Measurements from ENCODE around the gene FOXK2. TPM values are rescaled to one million over a fixed set of nuclear protein-coding genes. Genes with fewer than 3 reads are reported as not detected.

FOXK2 gene
- total RNA-seq, 1 experiment from 2014 or later: 107 TPM

DNA sequence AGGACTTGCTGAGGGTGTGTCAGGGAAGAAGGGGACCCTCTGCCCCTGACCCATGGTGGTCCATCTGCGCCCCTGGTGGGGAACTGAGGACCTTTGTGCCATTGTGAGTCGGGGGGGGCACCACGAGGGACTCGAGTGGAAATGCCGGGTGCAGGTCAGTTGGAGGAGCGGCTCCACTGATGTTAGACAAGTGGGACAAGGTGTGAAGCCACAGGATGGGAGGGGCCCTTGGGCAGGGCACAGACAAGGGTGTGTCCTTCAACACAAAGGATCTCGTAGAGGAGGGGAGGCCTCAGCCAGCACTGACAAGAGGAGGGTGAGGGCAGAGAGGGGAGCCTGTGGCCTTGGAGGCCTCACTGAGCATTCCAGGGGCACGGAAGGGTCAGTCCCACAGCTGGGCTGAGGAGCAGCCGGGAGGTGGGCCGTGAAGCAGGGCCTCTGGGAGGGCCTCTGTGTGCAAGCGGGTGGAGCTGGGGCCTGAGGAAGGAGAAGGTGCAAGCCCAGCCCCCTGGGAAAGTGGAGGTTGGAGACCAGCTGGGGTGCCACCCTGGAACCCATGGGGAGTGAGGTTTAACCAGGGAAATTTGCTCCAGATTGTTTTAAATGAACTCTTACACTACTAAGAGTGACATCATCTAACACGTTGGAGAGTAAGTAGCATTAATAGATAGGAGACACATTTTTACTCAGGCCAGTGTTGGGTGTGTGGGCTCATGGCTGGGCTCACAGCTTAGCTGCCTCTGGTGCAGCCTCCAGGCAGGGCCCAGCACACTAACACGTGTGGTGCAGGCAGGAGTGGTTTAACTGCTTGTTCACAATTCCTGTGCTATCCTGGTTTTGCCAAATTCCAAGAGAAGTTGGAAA lies 33.1 kb upstream of the FOXK2 start:
- no peak for TF ChIP-seq EZH2 (IDR thresholded peaks at IDR 0.05; ENCODE audit: borderline replicate concordance, low read depth, low read length, poor library complexity, severe bottlenecking)
- TF ChIP-seq CTCF (conservative IDR thresholded peaks at IDR 0.05; ENCODE audit: low read depth, low read length): no peak
- no TSS peak for BruUV-seq (replicated peaks)
- no peaks in the 10 kb centered on the region for H3K27me3 ChIP-seq (replicated peaks; ENCODE audit: insufficient read depth, low read depth, low read length, poor library complexity)
- ChIA-PET POLR2A (ENCODE audit: low non-redundant PET) (no interaction called here), CTCF (no interaction called here)
- H3K4me3 ChIP-seq (ENCODE audit: low read depth, low read length, poor library complexity, severe bottlenecking): no peak overlapping the region
- DNase-seq (ENCODE audit: low spot score): no peak
- H3K9me3 ChIP-seq (ENCODE audit: low read depth, low read length, poor library complexity, severe bottlenecking): no peaks in the 10 kb centered on the region
- peaks cover 39% of the 10 kb centered on the region for H3K36me3 ChIP-seq (ENCODE audit: insufficient read depth, low read length, poor library complexity, severe bottlenecking)
- no peak overlapping the region for H3K27ac ChIP-seq (ENCODE audit: low read depth, low read length, poor library complexity, severe bottlenecking)
- H3K4me1 ChIP-seq (ENCODE audit: insufficient read depth, low read length, poor library complexity, severe bottlenecking): no peaks in the 10 kb centered on the region
- intact Hi-C loops (cut with micrococcal nuclease; ENCODE audit: unreplicated experiment): no loop called here

- intact Hi-C loops (cut with micrococcal nuclease; ENCODE audit: unreplicated experiment): no loop called here
- H3K4me1 ChIP-seq (ENCODE audit: insufficient read depth, low read length, poor library complexity, severe bottlenecking): no peaks in the 10 kb centered on the region
- H3K27me3 ChIP-seq (replicated peaks; ENCODE audit: insufficient read depth, low read depth, low read length, poor library complexity): no peaks in the 10 kb centered on the region
- TF ChIP-seq EZH2 (IDR thresholded peaks at IDR 0.05; ENCODE audit: borderline replicate concordance, low read depth, low read length, poor library complexity, severe bottlenecking) (no peak), CTCF (conservative IDR thresholded peaks at IDR 0.05; ENCODE audit: low read depth, low read length) (no peak)
- POLR2A ChIA-PET (ENCODE audit: low non-redundant PET): no interaction called here
- CTCF ChIA-PET: no interaction called here
- no peaks in the 10 kb centered on the region for H3K9me3 ChIP-seq (ENCODE audit: low read depth, low read length, poor library complexity, severe bottlenecking)
- no peak overlapping the region for H3K4me3 ChIP-seq (ENCODE audit: low read depth, low read length, poor library complexity, severe bottlenecking)
- BruUV-seq (replicated peaks): no TSS peak
- no peak for DNase-seq (ENCODE audit: low spot score)
- peaks cover 37% of the 10 kb centered on the region for H3K36me3 ChIP-seq (ENCODE audit: insufficient read depth, low read length, poor library complexity, severe bottlenecking)
- H3K27ac ChIP-seq (ENCODE audit: low read depth, low read length, poor library complexity, severe bottlenecking): no peak overlapping the region
Observed at GRCh38 chr17:82487910-82488309, 31.6 kb upstream of the FOXK2 start.

GRCh38 chr17:82489117-82489516 lies 30.4 kb upstream of the FOXK2 start:
- H3K36me3 ChIP-seq (ENCODE audit: insufficient read depth, low read length, poor library complexity, severe bottlenecking): peaks cover 25% of the 10 kb centered on the region
- no peak for TF ChIP-seq CTCF (conservative IDR thresholded peaks at IDR 0.05; ENCODE audit: low read depth, low read length)
- no peak for TF ChIP-seq EZH2 (IDR thresholded peaks at IDR 0.05; ENCODE audit: borderline replicate concordance, low read depth, low read length, poor library complexity, severe bottlenecking)
- no peaks in the 10 kb centered on the region for H3K9me3 ChIP-seq (ENCODE audit: low read depth, low read length, poor library complexity, severe bottlenecking)
- intact Hi-C loops (cut with micrococcal nuclease; ENCODE audit: unreplicated experiment): no loop called here
- BruUV-seq (replicated peaks): no TSS peak
- H3K27me3 ChIP-seq (replicated peaks; ENCODE audit: insufficient read depth, low read depth, low read length, poor library complexity): no peaks in the 10 kb centered on the region
- no peak overlapping the region for H3K27ac ChIP-seq (ENCODE audit: low read depth, low read length, poor library complexity, severe bottlenecking)
- no peak overlapping the region for H3K4me3 ChIP-seq (ENCODE audit: low read depth, low read length, poor library complexity, severe bottlenecking)
- no peaks in the 10 kb centered on the region for H3K4me1 ChIP-seq (ENCODE audit: insufficient read depth, low read length, poor library complexity, severe bottlenecking)
- ChIA-PET CTCF (no interaction called here), POLR2A (ENCODE audit: low non-redundant PET) (no interaction called here)
- DNase-seq (ENCODE audit: low spot score): no peak
